Measurements from ENCODE around the gene CFAP92. TPM values are rescaled to one million over a fixed set of nuclear protein-coding genes. Genes with fewer than 3 reads are reported as not detected.

Gene CFAP92
- total and polyA plus RNA-seq, 4 donors = 0.05 to 0.25 (median 0.06) TPM; not detected in 1

- DNase-seq (ENCODE audit: low spot score) = no peak
- Histone ChIP-seq H3K9ac (ENCODE audit: low read depth in 1 of 2, low read length in 2 of 2) (no peak overlapping the region), H3K27ac (ENCODE audit: low read depth in 1 of 2, low read length in 2 of 2) (no peak overlapping the region), H3K4me1 (ENCODE audit: control insufficient read depth in 4 of 4, insufficient read depth in 4 of 4, low read length in 3 of 4) (peaks cover 7 to 36% (median 11%) of the 10 kb centered on the region in 4 donors), H3K9me3 (ENCODE audit: control insufficient read depth in 4 of 4, low read length in 3 of 4) (no peaks in the 10 kb centered on the region), H3K4me3 (ENCODE audit: low read depth in 1 of 3, low read length in 3 of 3) (no peak overlapping the region), H3K27me3 (ENCODE audit: control insufficient read depth in 4 of 4, insufficient read depth in 4 of 4, low read length in 3 of 4) (peaks cover 2 to 20% (median 12%) of the 10 kb centered on the region in 4 donors), H3K36me3 (ENCODE audit: control insufficient read depth in 4 of 4, insufficient read depth in 3 of 4, low read depth in 1 of 4, low read length in 3 of 4) (no peaks in the 10 kb centered on the region)
- no peak for TF ChIP-seq SP1 (IDR thresholded peaks at IDR 0.05)
- no peak for TF ChIP-seq NR2F2 (IDR thresholded peaks at IDR 0.05)
- no peak for TF ChIP-seq RAD21 (IDR thresholded peaks at IDR 0.05)
- TF ChIP-seq ATF3 (IDR thresholded peaks at IDR 0.05) = no peak
- no peak for TF ChIP-seq RXRA (IDR thresholded peaks at IDR 0.05)
- no peak for TF ChIP-seq EGR1 (IDR thresholded peaks at IDR 0.05; ENCODE audit: low read depth in 2 of 2)
- no peak for TF ChIP-seq FOXA2 (IDR thresholded peaks at IDR 0.05)
- 77% methylated on average over 3 of the region's 3 CpGs for WGBS
These were observed 4.7 kb upstream of the CFAP92 start for GRCh38 chr3:128998561-128998960.

- no peaks in the 10 kb centered on the region for H3K9me3 ChIP-seq (ENCODE audit: control insufficient read depth in 4 of 4, low read length in 3 of 4)
- H3K36me3 ChIP-seq (ENCODE audit: control insufficient read depth in 4 of 4, insufficient read depth in 3 of 4, low read depth in 1 of 4, low read length in 3 of 4) = no peaks in the 10 kb centered on the region
- H3K4me1 ChIP-seq (ENCODE audit: control insufficient read depth in 4 of 4, insufficient read depth in 4 of 4, low read length in 3 of 4) = peaks cover 6 to 28% (median 10%) of the 10 kb centered on the region in 4 donors
- no peak overlapping the region for H3K9ac ChIP-seq (ENCODE audit: low read depth in 1 of 2, low read length in 2 of 2)
- WGBS = 78% methylated on average over 4 of the region's 4 CpGs
- H3K27ac ChIP-seq (ENCODE audit: low read depth in 1 of 2, low read length in 2 of 2) = no peak overlapping the region
- peaks cover 2 to 20% (median 9%) of the 10 kb centered on the region in 4 donors for H3K27me3 ChIP-seq (ENCODE audit: control insufficient read depth in 4 of 4, insufficient read depth in 4 of 4, low read length in 3 of 4)
- H3K4me3 ChIP-seq (ENCODE audit: low read depth in 1 of 3, low read length in 3 of 3) = no peak overlapping the region
- no peak for TF ChIP-seq RAD21 (IDR thresholded peaks at IDR 0.05)
- TF ChIP-seq CTCF (IDR thresholded peaks at IDR 0.05; ENCODE audit: low read depth, low read length, missing input control) = no peak
- no peak for TF ChIP-seq MAX (IDR thresholded peaks at IDR 0.05)
- no peak for DNase-seq (ENCODE audit: low spot score)
These were observed 3.7 kb upstream of the CFAP92 start for GRCh38 chr3:128997486-128998133.

GRCh38 chr3:128996726-128997125, 2.9 kb upstream of the CFAP92 start:
- Histone ChIP-seq H3K4me1 (ENCODE audit: control insufficient read depth in 4 of 4, insufficient read depth in 4 of 4, low read length in 3 of 4) (peaks cover 4 to 19% (median 7%) of the 10 kb centered on the region in 4 donors), H3K36me3 (ENCODE audit: control insufficient read depth in 4 of 4, insufficient read depth in 3 of 4, low read depth in 1 of 4, low read length in 3 of 4) (no peaks in the 10 kb centered on the region), H3K27ac (ENCODE audit: low read depth in 1 of 2, low read length in 2 of 2) (no peak overlapping the region), H3K4me3 (ENCODE audit: low read depth in 1 of 3, low read length in 3 of 3) (no peak overlapping the region), H3K9ac (ENCODE audit: low read depth in 1 of 2, low read length in 2 of 2) (no peak overlapping the region), H3K27me3 (ENCODE audit: control insufficient read depth in 4 of 4, insufficient read depth in 4 of 4, low read length in 3 of 4) (peaks cover 0 to 14% (median 7%) of the 10 kb centered on the region in 4 donors), H3K9me3 (ENCODE audit: control insufficient read depth in 4 of 4, low read length in 3 of 4) (no peaks in the 10 kb centered on the region)
- no peak for DNase-seq (ENCODE audit: low spot score)
- 88% methylated on average over 5 of the region's 5 CpGs for WGBS
- TF ChIP-seq ATF3 (IDR thresholded peaks at IDR 0.05) = no peak
- no peak for TF ChIP-seq HNF4G (IDR thresholded peaks at IDR 0.05)
- no peak for TF ChIP-seq RXRA (IDR thresholded peaks at IDR 0.05)
- TF ChIP-seq MAX (IDR thresholded peaks at IDR 0.05) = no peak
- TF ChIP-seq FOXA2 (IDR thresholded peaks at IDR 0.05) = no peak
- no peak for TF ChIP-seq CTCF (IDR thresholded peaks at IDR 0.05; ENCODE audit: low read depth, low read length, missing input control)
- TF ChIP-seq SP1 (IDR thresholded peaks at IDR 0.05) = no peak
- no peak for TF ChIP-seq NR2F2 (IDR thresholded peaks at IDR 0.05)
- TF ChIP-seq GABPA (IDR thresholded peaks at IDR 0.05 in 1 of 2, conservative IDR thresholded peaks at IDR 0.05 in 1 of 2) = no peak
- TF ChIP-seq REST (IDR thresholded peaks at IDR 0.05) = no peak
- TF ChIP-seq YY1 (IDR thresholded peaks at IDR 0.05) = no peak
- TF ChIP-seq ZBTB33 (IDR thresholded peaks at IDR 0.05) = no peak
- no peak for TF ChIP-seq JUND (IDR thresholded peaks at IDR 0.05)
- TF ChIP-seq RAD21 (IDR thresholded peaks at IDR 0.05) = no peak

Data from liver (tissue), 9 donors.